BLaER1 (cell line): Measurements from ENCODE around the gene USP20.

Experiments
- H3K27ac ChIP-seq: shearing (Covaris generic); formaldehyde crosslinking; 2 replicates; pipeline ENCODE4 v1.8.1; 2022
- H3K27me3 ChIP-seq: shearing (Covaris generic); formaldehyde crosslinking; 2 replicates; pipeline ENCODE4 v1.8.1; 2022
- H3K36me3 ChIP-seq: shearing (Covaris generic); formaldehyde crosslinking; 2 replicates; pipeline ENCODE4 v1.8.1; 2022
- H3K4me1 ChIP-seq: shearing (Covaris generic); formaldehyde crosslinking; 2 replicates; pipeline ENCODE4 v1.8.1; 2022
- H3K4me2 ChIP-seq: shearing (Covaris generic); formaldehyde crosslinking; 2 replicates; pipeline ENCODE4 v1.8.1; 2022
- H3K4me3 ChIP-seq: shearing (Covaris generic); formaldehyde crosslinking; 2 replicates; pipeline ENCODE4 v1.8.1; 2022
- H3K9ac ChIP-seq: shearing (Covaris generic); formaldehyde crosslinking; 2 replicates; pipeline ENCODE4 v1.8.1; 2022
- H3K9me3 ChIP-seq: shearing (Covaris generic); formaldehyde crosslinking; 2 replicates; pipeline ENCODE4 v1.8.1; 2022
- H4K20me1 ChIP-seq: shearing (Covaris generic); formaldehyde crosslinking; 2 replicates; pipeline ENCODE4 v1.8.1; 2022
- Cebpa-rat ChIP-seq: shearing (Covaris generic); IDR thresholded peaks from 2 replicates; pipeline ENCODE4 v1.8.1; 2022

USP20 gene

DNA sequence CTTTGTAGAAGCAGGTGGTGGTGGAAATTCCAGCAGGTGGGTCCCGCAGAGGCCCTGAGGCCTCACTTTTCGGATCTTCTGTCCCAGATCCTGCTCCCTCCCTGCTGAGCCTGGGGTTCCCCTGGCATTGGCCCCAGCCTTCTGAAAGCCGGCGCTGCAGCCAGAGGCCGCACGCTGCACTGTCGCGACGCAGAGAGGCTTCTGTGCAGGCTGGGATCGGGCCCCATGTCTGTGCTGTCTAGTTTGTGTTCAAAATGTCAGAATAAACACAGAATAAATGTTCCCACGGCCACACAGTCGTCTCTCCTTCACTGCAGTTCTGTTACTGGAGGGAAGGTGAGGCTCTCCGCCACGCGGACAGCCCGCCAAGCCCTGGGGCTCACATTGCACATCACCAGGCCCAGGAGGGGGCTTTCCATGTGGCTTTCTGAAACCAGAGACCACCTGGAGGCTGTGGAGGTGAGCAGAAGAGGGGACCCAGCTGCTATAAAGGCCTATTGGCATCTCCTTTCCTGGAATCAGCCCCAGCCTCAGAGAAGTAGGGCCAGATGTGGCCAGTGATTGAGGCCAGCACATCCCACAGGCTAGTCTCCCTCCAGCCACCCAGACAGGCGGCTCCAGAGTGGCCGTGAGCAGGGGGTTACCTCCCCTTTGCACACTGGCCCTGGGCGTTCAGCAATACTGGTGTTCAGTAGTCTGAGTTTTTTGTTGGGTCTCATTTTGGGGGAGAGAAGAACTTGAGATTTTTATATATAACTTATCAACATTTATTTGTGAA is 46.5 kb downstream of the USP20 start:
- no peak overlapping the region for H3K4me3 ChIP-seq
- H3K4me2 ChIP-seq, result no peak overlapping the region
- no peak overlapping the region for H3K9ac ChIP-seq
- H3K27ac ChIP-seq, result no peak overlapping the region
- H3K4me1 ChIP-seq, result peaks cover 32% of the 10 kb centered on the region
- TF ChIP-seq Cebpa-rat, result no peak
- H3K27me3 ChIP-seq, result no peaks in the 10 kb centered on the region
- no peaks in the 10 kb centered on the region for H3K9me3 ChIP-seq
- peaks cover 9% of the 10 kb centered on the region; the same call in 1 of the 2 replicates for H3K36me3 ChIP-seq
- no peaks in the 10 kb centered on the region for H4K20me1 ChIP-seq

- Histone ChIP-seq H3K4me2 (peak overlapping the region; percentile 94), H3K36me3 (no peaks in the 10 kb centered on the region; the same call in 1 of the 2 replicates), H3K9ac (peak overlapping the region; percentile 76), H3K4me3 (peak overlapping the region; percentile 63), H3K4me1 (peaks cover 59% of the 10 kb centered on the region), H4K20me1 (no peaks in the 10 kb centered on the region), H3K9me3 (no peaks in the 10 kb centered on the region), H3K27me3 (no peaks in the 10 kb centered on the region), H3K27ac (peak overlapping the region; percentile 85)
- no peak for TF ChIP-seq Cebpa-rat
These were observed 49.2 kb downstream of the USP20 start for GRCh38 chr9:129884220-129885017.

DNA sequence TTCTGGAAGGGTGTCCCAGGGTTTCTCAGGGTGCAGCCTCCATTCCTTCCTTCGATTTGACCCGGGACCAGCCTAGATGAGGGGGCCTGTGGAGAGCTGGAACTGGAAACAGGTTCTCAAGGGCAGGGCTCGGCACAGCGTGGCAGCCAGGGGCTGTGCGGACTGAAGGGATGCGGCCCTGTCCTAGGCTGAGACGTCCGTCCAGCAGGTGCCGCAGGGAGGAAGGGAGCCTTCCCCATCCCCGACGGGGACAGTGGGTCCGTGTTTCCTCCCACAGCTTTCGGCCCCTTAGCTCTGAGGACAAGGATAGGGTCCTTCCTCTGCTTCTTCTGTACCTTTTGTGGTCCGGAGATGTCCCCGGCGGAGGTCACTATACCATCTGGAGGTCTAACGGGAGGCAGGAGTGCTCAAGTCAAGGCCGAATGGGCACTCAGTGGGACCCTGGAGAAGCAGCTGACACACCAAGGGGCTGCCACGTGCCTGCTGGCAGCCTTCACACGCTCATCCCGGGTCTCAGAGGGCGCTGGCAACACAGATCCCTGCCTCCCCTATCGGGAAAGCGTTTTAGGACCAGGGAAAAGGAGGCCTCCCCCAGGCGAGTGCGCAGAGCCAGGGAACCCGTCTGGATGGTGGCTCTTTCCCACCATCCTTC is 49.9 kb downstream of the USP20 start:
- H3K4me3 ChIP-seq, result peak overlapping the region; percentile 63
- peak overlapping the region; percentile 94 for H3K4me2 ChIP-seq
- no peaks in the 10 kb centered on the region for H3K9me3 ChIP-seq
- H3K9ac ChIP-seq, result peak overlapping the region; percentile 76
- H3K4me1 ChIP-seq, result peaks cover 66% of the 10 kb centered on the region
- peak overlapping the region; percentile 85 for H3K27ac ChIP-seq
- H3K36me3 ChIP-seq, result no peaks in the 10 kb centered on the region; the same call in 1 of the 2 replicates
- no peak for TF ChIP-seq Cebpa-rat
- H3K27me3 ChIP-seq, result no peaks in the 10 kb centered on the region
- H4K20me1 ChIP-seq, result no peaks in the 10 kb centered on the region

- H3K4me2 ChIP-seq, result peak overlapping the region; percentile 94
- peak overlapping the region; percentile 63 for H3K4me3 ChIP-seq
- H3K9ac ChIP-seq, result peak overlapping the region; percentile 76
- H4K20me1 ChIP-seq, result no peaks in the 10 kb centered on the region
- no peak for TF ChIP-seq Cebpa-rat
- no peaks in the 10 kb centered on the region for H3K27me3 ChIP-seq
- H3K4me1 ChIP-seq, result peaks cover 70% of the 10 kb centered on the region
- H3K9me3 ChIP-seq, result no peaks in the 10 kb centered on the region
- H3K27ac ChIP-seq, result peak overlapping the region; percentile 85
- H3K36me3 ChIP-seq, result no peaks in the 10 kb centered on the region; the same call in 1 of the 2 replicates
These were observed 50.4 kb downstream of the USP20 start for GRCh38 chr9:129885670-129886106.

GRCh38 chr9:129886226-129887174 is 51.2 kb downstream of the USP20 start:
- Histone ChIP-seq H3K36me3 (no peaks in the 10 kb centered on the region; the same call in 1 of the 2 replicates), H3K27ac (peak overlapping the region; percentile 85; the same call in 1 of the 2 replicates), H3K9me3 (no peaks in the 10 kb centered on the region), H3K27me3 (no peaks in the 10 kb centered on the region), H3K9ac (no peak overlapping the region), H4K20me1 (no peaks in the 10 kb centered on the region), H3K4me3 (peak overlapping the region; percentile 63), H3K4me1 (peaks cover 79% of the 10 kb centered on the region), H3K4me2 (peak overlapping the region; percentile 94)
- TF ChIP-seq Cebpa-rat, result no peak

- H3K4me2 ChIP-seq, result peak overlapping the region; percentile 94
- H3K9ac ChIP-seq, result peak overlapping the region; percentile 38; the same call in 1 of the 2 replicates
- no peaks in the 10 kb centered on the region for H3K27me3 ChIP-seq
- no peaks in the 10 kb centered on the region for H4K20me1 ChIP-seq
- no peaks in the 10 kb centered on the region for H3K9me3 ChIP-seq
- peak overlapping the region; percentile 85 for H3K27ac ChIP-seq
- TF ChIP-seq Cebpa-rat, result no peak
- no peaks in the 10 kb centered on the region; the same call in 1 of the 2 replicates for H3K36me3 ChIP-seq
- peaks cover 90% of the 10 kb centered on the region for H3K4me1 ChIP-seq
- H3K4me3 ChIP-seq, result peak overlapping the region; percentile 46
These were observed 52.4 kb downstream of the USP20 start for GRCh38 chr9:129887334-129888292.

DNA sequence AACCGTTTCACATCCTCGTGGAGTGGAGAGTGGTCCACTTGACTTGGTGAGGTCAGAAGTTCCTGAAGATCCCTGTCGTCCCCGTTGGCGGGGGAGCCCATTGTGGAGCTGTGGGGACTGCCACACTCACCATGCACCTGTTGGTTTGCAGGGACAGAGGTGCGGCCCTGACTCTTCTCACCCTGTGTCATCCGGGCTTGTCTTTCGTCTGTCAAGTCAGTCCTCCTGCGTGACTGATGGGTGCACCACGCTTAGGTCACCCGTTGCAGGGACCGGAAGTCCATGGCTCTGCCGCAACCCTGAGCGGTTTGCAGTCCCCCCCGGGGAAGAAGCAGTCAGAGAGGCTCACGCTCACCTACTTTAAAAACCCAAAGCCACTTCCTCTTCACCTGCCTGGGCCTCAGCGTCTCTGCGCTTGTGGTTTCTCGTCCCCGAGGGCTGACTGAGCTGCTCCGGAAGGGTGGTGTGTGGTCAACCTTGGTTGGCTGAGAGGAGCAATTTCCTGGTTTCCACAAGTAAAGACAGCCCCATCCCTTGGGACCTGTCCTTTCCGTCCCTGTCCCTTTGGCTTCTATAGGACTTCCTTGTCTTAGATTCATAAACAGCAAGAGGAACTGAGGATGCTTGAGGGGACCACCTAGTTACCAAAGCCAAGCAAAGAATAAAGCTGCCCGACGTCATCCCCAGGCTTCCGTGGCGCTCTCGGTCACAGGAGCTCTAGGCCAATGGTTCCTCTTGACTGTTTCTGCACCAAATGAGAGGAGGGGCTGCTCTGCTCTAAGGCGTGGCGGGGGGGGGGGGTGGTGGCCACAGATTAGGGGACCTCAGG is 53.2 kb downstream of the USP20 start:
- H3K9me3 ChIP-seq, result no peaks in the 10 kb centered on the region
- peak overlapping the region; percentile 79 for H3K27ac ChIP-seq
- H3K4me2 ChIP-seq, result peak overlapping the region; percentile 94
- H3K9ac ChIP-seq, result peak overlapping the region; percentile 38; the same call in 1 of the 2 replicates
- no peaks in the 10 kb centered on the region for H3K36me3 ChIP-seq
- peak overlapping the region; percentile 46 for H3K4me3 ChIP-seq
- no peaks in the 10 kb centered on the region for H3K27me3 ChIP-seq
- peaks cover 99% of the 10 kb centered on the region for H3K4me1 ChIP-seq
- H4K20me1 ChIP-seq, result no peaks in the 10 kb centered on the region
- TF ChIP-seq Cebpa-rat, result peak; percentile 50; the same call in 1 of the 2 replicates
